DND-41 (cell line): Measurements from ENCODE around the gene ABCA13.

Experiments
- EZH2 ChIP-seq: IDR thresholded peaks from 3 replicates; pipeline ENCODE4 v1.6.1; 2012; ENCODE audit warnings: borderline replicate concordance, low read depth, mild to moderate bottlenecking, moderate library complexity, low read length, inconsistent platforms; ENCODE audit not compliant: severe bottlenecking
- TF ChIP-seq, protein P1 (sequence below): IDR thresholded peaks from 2 replicates; pipeline ENCODE4 v1.5.1; 2012; ENCODE audit warnings: borderline replicate concordance, low read length, moderate library complexity, mild to moderate bottlenecking; ENCODE audit not compliant: poor library complexity, severe bottlenecking; ENCODE audit errors: extremely low read depth

DNA sequence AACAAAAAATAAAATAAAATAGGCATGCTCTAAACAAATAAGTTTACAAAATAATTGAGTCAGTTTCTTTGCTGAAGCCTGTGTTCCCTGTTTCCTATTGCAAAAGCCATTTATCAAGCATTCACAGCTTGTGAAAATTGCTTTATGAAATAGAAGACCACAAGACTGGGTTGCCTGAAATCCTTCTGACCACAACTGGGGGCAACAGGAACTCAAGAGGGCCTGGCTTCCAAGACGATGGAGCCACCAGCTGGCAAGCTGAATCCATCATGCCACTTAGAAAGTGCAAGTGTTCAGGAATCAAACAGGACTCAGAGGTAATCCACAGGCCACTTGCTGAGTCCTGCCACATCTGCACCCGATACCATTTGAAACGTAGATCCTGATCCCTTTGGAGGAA, 752 bp upstream of the ABCA13 start:
- TF ChIP-seq, protein P1, sequence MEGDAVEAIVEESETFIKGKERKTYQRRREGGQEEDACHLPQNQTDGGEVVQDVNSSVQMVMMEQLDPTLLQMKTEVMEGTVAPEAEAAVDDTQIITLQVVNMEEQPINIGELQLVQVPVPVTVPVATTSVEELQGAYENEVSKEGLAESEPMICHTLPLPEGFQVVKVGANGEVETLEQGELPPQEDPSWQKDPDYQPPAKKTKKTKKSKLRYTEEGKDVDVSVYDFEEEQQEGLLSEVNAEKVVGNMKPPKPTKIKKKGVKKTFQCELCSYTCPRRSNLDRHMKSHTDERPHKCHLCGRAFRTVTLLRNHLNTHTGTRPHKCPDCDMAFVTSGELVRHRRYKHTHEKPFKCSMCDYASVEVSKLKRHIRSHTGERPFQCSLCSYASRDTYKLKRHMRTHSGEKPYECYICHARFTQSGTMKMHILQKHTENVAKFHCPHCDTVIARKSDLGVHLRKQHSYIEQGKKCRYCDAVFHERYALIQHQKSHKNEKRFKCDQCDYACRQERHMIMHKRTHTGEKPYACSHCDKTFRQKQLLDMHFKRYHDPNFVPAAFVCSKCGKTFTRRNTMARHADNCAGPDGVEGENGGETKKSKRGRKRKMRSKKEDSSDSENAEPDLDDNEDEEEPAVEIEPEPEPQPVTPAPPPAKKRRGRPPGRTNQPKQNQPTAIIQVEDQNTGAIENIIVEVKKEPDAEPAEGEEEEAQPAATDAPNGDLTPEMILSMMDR, result no peak
- TF ChIP-seq EZH2, result no peak
